ENCODE measurements around the gene TRIM17. TPM values are rescaled to one million over a fixed set of nuclear protein-coding genes. Genes with fewer than 3 reads are reported as not detected.

The TRIM17 gene
- total RNA-seq, 2 donors from 2014 or later, result 8.4 to 19.6 TPM

- no peak overlapping the region for H3K4me3 Mint-ChIP-seq
- Histone ChIP-seq H3K4me1 (ENCODE audit: control insufficient read depth, insufficient read depth, low read length) (no peaks in the 10 kb centered on the region), H3K9ac (ENCODE audit: extremely low read depth, low read length, poor library complexity, severe bottlenecking) (no peak overlapping the region), H3K27ac (ENCODE audit: low read depth, low read length) (no peak overlapping the region), H3K36me3 (ENCODE audit: control insufficient read depth, insufficient read depth, low read length) (no peaks in the 10 kb centered on the region), H3K9me3 (ENCODE audit: control insufficient read depth, low read length) (no peaks in the 10 kb centered on the region), H3K27me3 (ENCODE audit: control insufficient read depth, insufficient read depth, low read length, poor library complexity, severe bottlenecking) (peaks cover 54% of the 10 kb centered on the region), H3K4me3 (ENCODE audit: low read length) (no peak overlapping the region)
- peaks cover 9% of the 10 kb centered on the region for H3K4me1 Mint-ChIP-seq
- no peak for DNase-seq
- no peaks in the 10 kb centered on the region for H3K36me3 Mint-ChIP-seq (ENCODE audit: low read depth)
- H3K9me3 Mint-ChIP-seq, result no peaks in the 10 kb centered on the region
- 89 to 97% methylated on average over 3 to 5 of the region's 5 CpGs for WGBS, 2 experiments (ENCODE audit: insufficient coverage in 1 of 2, insufficient read length in 1 of 2)
- H3K27me3 Mint-ChIP-seq (ENCODE audit: insufficient read depth), result peaks cover 92% of the 10 kb centered on the region
- H3K27ac Mint-ChIP-seq, result no peak overlapping the region
- TF ChIP-seq CTCF (conservative IDR thresholded peaks at IDR 0.05), result no peak
Observed at GRCh38 chr1:228462560-228462959, 45.9 kb upstream of the TRIM17 start.

- Histone ChIP-seq H3K9me3 (ENCODE audit: control insufficient read depth, low read length) (no peaks in the 10 kb centered on the region), H3K4me1 (ENCODE audit: control insufficient read depth, insufficient read depth, low read length) (no peaks in the 10 kb centered on the region), H3K36me3 (ENCODE audit: control insufficient read depth, insufficient read depth, low read length) (no peaks in the 10 kb centered on the region), H3K27me3 (ENCODE audit: control insufficient read depth, insufficient read depth, low read length, poor library complexity, severe bottlenecking) (peaks cover 37% of the 10 kb centered on the region), H3K4me3 (ENCODE audit: low read length) (no peak overlapping the region), H3K9ac (ENCODE audit: extremely low read depth, low read length, poor library complexity, severe bottlenecking) (no peak overlapping the region), H3K27ac (ENCODE audit: low read depth, low read length) (no peak overlapping the region)
- Mint-ChIP-seq H3K27ac (no peak overlapping the region), H3K4me3 (no peak overlapping the region), H3K27me3 (ENCODE audit: insufficient read depth) (peaks cover 75% of the 10 kb centered on the region), H3K36me3 (ENCODE audit: low read depth) (no peaks in the 10 kb centered on the region), H3K4me1 (peaks cover 12% of the 10 kb centered on the region), H3K9me3 (no peaks in the 10 kb centered on the region)
- WGBS, 2 experiments (ENCODE audit: insufficient coverage in 1 of 2, insufficient read length in 1 of 2), result 78 to 86% methylated on average over 1 to 2 of the region's 2 CpGs
- no peak for TF ChIP-seq CTCF (conservative IDR thresholded peaks at IDR 0.05)
- DNase-seq, result no peak
Observed at GRCh38 chr1:228460821-228461220, 44.2 kb upstream of the TRIM17 start.

GRCh38 chr1:228459091-228459993 is 42.7 kb upstream of the TRIM17 start:
- no peaks in the 10 kb centered on the region for H3K4me1 ChIP-seq (ENCODE audit: control insufficient read depth, insufficient read depth, low read length)
- Mint-ChIP-seq H3K27ac (no peak overlapping the region), H3K27me3 (ENCODE audit: insufficient read depth) (peaks cover 60% of the 10 kb centered on the region), H3K4me3 (peak overlapping the region; percentile 87), H3K36me3 (ENCODE audit: low read depth) (peaks cover 2% of the 10 kb centered on the region), H3K9me3 (no peaks in the 10 kb centered on the region), H3K4me1 (peaks cover 15% of the 10 kb centered on the region)
- peak; percentile 91 for DNase-seq
- no peaks in the 10 kb centered on the region for H3K9me3 ChIP-seq (ENCODE audit: control insufficient read depth, low read length)
- H3K27ac ChIP-seq (ENCODE audit: low read depth, low read length), result no peak overlapping the region
- 11 to 12% methylated on average over 29 to 41 of the region's 41 CpGs for WGBS, 2 experiments (ENCODE audit: insufficient coverage in 1 of 2, insufficient read length in 1 of 2)
- peaks cover 26% of the 10 kb centered on the region for H3K27me3 ChIP-seq (ENCODE audit: control insufficient read depth, insufficient read depth, low read length, poor library complexity, severe bottlenecking)
- no peaks in the 10 kb centered on the region for H3K36me3 ChIP-seq (ENCODE audit: control insufficient read depth, insufficient read depth, low read length)
- TF ChIP-seq CTCF (conservative IDR thresholded peaks at IDR 0.05), result peak; percentile 85
- peak overlapping the region; percentile 90 for H3K4me3 ChIP-seq (ENCODE audit: low read length)
- no peak overlapping the region for H3K9ac ChIP-seq (ENCODE audit: extremely low read depth, low read length, poor library complexity, severe bottlenecking)
